ENCODE results near the gene IKBKE.

GRCh38 chr1:206511362-206512057 is 41.2 kb downstream of the IKBKE start:
- TF ChIP-seq CTCF (IDR thresholded peaks at IDR 0.05; ENCODE audit: low read depth, low read length) (no peak), EZH2phosphoT487 (IDR thresholded peaks at IDR 0.05; ENCODE audit: low read depth) (no peak)
